Measurements from ENCODE around the gene PTPRM.

Gene PTPRM

DNA sequence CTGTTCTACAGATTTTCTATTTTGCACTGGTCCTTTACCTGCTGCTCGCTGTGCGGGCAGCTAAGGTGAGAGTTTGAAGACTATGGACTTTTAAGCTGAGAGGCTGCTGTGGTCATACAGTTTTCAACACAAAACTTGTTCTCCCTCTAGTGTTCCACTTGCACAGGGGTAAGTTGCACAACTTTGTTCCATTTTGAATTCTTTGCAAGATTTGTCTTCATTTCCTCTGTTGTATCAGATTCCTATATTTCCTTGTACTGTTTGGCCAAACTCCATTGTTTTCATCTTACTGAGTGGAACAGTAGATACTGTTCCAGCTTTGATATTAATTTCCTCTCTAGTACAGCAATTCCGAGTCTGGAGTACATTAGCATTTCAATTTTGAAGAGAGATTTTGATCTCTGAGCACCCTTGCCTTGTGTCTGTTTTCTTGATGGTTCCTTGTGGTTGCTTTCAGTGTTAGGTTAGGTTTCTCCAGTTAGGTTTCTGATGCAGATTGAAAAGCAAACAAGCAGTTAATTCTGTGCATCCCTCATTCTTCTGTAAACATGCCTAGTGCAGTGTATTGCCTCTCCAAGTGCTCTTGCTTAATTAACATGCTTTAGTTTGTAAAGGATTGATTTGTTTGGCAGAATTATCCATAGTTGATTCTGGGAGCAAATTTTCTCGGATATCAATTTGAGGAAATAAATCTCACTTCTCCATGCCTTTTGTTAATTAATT, 188.8 kb downstream of the PTPRM start:
- DNase-seq (ENCODE audit: low spot score) = no peak

DNA sequence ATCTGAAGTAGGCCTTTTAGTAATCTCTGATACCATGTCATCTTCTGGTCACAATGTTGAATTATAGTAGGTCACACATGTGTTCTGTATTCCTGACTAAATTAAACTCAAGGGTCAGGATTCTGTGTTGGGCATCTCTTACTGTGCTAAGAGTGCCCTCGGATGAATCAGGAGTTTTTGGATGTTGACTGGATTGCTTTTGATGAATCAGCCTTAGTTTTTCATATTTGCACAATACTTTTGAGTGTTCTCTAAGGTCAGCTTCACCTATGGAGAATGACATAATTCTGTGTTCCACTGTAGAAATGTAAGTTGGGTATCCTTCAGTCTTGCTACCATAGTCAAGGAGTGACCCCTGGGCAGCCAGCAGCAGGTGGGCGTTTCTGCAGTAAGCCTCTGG, 190.1 kb downstream of the PTPRM start:
- no peak for DNase-seq (ENCODE audit: low spot score)

DNA sequence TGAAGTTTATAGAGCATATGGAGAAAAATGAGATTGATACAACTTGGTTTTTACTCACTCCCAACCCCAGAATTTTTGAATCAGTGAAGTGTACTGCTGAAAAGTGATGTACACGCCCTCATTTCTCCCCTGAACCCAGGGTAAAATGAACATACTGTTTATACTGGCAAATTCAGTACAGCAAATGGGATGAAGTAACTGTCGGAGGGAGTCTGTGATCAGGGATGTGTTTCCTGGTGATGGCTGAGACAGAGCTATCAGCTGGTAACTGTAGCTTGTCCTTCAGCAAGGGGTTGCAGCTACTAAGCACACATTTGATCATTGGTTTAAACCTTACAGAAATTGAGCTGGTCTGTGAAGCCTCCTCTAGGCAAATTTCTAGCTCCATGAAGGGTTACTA, 191.6 kb downstream of the PTPRM start:
- DNase-seq (ENCODE audit: low spot score) = no peak

DNA sequence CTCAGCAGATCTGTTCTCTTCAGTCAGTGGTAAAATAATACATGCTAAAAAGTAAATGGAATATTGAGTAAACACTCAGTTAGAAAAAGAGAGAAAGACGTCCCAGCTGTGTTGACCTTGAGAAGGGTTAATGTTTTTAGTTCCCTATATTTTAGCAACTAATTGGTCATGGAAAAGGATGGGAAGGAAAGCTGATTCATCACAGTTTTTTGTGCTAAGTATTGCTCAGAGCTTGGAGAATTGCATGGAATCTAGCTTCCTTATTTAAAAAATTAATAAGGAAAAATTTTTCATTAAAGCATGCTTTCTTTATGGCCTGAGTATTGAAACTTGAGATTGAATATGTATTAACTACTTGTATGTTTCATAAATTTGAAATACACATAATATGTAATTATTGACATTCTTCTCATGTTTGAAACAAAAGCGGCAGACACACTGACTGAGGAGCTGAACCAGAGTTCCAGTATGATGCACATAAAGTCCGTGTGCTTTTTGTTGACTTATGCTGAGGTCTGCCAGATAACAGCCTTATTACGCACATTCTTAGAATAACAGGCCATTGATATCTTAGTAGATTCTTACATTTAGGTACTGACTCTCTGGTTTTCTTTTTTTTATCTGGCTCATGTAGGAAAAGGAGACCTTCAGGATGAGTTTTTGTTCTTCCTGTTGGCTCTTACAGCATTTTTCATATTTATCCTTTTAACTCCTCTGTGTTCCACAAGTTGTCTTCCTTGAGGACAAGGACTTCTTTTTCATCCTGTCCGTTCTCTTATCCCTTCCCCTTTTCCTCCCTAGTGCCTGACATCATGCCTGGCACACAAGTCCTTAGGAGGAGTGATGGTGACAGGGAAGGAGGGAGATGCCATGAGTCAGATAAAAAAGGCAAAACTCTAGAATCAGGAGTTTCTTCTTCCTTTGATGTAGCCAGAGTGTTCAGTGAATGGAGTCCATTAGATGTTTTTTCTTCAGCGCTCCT, 194.1 kb downstream of the PTPRM start:
- no peak for DNase-seq (ENCODE audit: low spot score)

GRCh38 chr18:7764405-7764804, 197.3 kb downstream of the PTPRM start:
- no peak for DNase-seq (ENCODE audit: low spot score)

DNA sequence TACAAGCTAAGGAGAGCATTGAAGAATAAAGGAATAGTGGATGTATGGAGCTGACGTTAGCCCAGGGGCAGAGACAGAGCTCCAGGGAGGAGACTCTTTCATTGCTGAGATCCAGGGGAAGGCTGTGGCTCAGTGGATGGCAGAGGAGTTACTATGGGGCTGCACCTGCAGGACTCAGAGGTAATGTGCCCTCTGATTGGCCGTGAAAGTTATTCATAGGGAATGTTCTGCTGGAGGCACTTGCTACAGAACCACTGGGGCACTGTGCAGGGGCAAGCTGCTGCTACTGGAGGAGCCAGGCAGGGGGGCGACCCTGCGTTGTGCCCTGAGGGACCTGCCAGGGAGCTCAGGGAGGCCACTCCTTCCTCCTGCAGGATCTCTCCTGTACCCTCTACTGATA, 199.2 kb downstream of the PTPRM start:
- no peak for DNase-seq (ENCODE audit: low spot score)

DNA sequence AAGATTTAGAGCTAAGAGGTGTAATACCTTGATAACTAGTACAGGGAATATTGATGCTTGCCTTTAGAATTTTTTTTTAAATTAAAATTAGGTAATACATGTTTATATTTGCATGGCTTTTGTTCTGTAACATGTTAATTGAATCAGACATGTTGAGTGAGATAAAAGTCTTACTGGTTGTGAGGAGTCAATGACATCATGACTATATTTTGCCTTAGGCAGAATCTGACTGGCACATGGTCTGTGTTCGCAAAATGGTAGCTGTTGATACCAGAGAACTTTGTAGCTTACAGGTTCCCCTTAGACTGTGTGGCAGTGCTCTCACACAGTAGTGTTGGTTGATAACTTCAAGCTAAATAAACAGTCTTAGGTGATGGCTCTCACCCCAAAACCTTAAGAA, 199.7 kb downstream of the PTPRM start:
- DNase-seq (ENCODE audit: low spot score) = no peak

DNA sequence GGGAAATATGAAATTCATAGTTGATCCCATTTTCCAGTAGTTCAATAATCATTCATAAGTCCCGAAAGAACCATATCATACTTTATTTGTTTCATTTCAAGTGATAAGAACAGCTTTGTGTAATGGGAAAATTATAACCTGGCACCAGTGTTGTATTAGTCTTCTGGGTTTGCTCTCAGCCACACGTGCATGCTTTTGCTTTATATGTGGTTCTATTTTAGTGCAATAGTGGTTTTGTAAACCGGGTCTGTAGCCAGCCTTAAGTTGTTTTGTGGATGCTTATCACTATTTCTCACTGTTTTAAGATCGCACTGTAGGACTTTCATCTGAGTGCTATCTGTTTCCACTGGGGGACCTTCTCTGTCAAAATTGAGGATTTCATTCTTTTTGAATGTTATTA, 203.8 kb downstream of the PTPRM start:
- no peak for DNase-seq (ENCODE audit: low spot score)

DNA sequence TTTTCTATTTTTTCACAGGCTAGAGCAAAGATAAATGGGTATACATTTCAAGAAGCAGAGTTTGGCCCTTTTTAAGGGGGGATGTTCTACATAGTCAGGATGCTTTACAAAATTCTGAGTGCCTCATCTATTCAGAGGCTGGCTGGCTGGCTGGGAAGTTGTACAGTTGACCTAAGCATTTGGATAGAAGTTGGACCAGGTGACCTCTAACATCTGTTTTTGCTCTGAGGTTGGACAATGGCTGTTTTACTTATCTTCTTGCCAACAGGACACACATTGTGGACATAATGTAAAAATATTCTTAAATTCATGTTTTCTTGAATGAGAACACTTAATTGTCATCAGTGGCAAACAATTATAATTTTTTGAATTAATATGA, 205.4 kb downstream of the PTPRM start:
- no peak for DNase-seq (ENCODE audit: low spot score)

DNA sequence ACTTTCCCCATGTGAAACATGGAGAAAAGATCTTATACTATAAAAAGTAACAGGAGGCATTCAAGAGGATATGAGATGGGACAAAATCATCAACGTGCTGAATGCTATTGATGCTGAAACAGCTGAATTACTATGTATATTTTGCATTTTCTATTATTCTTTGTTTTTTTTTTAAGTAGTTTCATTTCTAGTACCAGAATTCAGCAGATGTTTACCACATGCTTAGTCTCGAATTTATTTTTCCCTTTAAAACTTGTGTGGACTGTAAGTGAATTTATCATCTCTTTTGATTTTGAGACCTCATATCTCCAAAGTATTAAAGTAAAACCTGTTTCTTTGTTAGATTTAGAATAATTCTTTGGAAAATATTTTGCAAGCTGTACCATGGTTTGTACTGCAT, 205.8 kb downstream of the PTPRM start:
- no peak for DNase-seq (ENCODE audit: low spot score)

DNA sequence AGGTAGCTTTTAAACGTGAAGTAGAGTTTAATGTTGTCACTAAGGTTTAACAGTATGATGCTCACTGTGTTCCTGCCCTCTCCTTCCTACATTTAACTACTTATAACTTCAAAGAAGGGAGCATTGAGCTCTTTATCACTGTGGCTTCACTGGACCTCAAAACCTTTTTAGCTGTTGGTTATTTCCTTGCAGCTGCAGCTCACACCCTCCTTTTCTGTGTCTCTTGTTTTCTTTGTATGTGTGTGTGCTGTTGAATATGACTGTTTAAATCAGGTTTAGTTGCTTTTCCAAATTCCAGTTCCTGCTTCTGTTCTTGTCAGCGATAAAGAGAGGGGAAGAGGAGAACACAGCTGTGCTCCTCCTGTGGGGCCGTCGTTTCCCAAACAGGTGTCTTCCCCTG, 208.0 kb downstream of the PTPRM start:
- no peak for DNase-seq (ENCODE audit: low spot score)

DNA sequence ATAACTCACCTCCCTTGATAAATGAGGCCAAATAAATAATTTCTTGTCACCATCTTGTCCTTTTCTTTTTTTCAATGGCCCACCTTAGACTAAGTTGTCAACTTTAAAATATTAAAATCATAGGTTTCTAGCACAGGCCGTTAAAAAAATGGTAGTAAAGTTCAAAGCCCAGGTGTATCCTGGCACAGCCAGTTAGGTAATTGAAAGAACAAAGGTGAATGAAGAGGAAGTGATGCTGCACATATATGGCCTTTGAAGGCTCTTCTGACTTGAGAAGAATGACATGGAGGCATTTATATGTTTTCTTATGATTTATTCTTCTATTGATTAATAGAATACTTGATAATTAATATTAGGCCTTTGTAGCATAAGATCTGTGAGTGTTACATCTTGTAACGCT, 208.7 kb downstream of the PTPRM start:
- no peak for DNase-seq (ENCODE audit: low spot score)

GRCh38 chr18:7778181-7778580, 211.1 kb downstream of the PTPRM start:
- no peak for DNase-seq (ENCODE audit: low spot score)

DNA sequence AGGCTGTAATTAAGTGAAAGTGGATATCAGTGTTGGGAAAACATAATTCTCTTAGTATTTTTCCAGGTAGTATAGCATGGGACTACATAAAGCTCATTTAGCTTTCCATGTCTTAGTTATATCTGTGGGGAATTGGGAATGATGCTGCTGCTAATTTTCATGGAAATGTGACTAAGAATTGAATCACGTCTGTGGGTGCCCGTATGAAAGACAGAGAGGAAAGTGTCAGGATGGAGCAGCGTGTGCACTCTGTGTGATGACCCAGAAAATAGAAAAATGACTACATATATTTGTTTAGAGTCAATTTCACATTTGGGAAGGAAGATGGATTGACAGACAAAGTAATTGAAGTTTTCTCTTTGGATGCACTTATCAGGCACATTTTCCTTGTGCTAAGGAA, 212.1 kb downstream of the PTPRM start:
- no peak for DNase-seq (ENCODE audit: low spot score)

GRCh38 chr18:7784171-7784570, 217.1 kb downstream of the PTPRM start:
- no peak for DNase-seq (ENCODE audit: low spot score)

DNA sequence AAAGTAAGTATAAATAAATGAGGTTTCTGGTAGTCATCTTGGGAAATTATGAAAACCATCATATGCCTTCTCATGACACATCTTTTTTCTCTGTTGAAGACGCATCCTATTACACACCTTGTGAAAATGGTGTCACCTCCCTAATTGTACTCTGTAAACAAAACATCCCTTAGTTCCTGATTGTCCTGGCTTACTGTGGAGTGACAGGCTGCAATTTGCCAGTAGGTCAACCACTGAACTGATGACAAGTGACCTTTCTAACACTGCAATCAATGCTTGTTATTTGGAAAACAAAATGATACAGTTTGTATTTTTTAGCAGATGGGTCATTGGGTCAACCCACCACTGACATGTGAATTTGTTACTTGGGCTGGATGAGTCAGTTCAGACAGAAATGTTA, 219.5 kb downstream of the PTPRM start:
- DNase-seq (ENCODE audit: low spot score) = no peak

GRCh38 chr18:7787339-7787738, 220.2 kb downstream of the PTPRM start:
- no peak for DNase-seq (ENCODE audit: low spot score)

- DNase-seq (ENCODE audit: low spot score) = peak; percentile 47
These were observed 222.9 kb downstream of the PTPRM start for GRCh38 chr18:7789856-7790552.

GRCh38 chr18:7793100-7793499, 226.0 kb downstream of the PTPRM start:
- DNase-seq (ENCODE audit: low spot score) = no peak

- no peak for DNase-seq (ENCODE audit: low spot score)
These were observed 236.9 kb downstream of the PTPRM start for GRCh38 chr18:7803956-7804469.

DNA sequence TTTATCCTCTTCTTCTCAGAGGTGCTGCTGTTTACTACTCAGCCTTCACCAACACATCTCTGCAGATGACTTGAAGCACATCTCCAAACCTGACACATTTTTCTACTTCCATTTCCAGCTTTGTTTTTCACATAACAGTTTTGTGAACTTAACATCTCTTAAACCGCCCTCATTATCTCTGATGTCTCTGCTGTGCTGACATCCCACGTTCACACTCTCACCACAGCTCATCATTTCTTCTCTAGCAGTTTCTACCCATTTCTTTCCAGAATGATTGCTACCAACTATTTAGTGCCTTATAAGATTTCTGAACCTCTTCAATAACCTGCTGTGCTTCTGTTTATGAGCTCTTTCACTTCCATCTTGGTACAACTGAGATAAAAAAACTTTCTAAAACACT, 238.0 kb downstream of the PTPRM start:
- no peak for DNase-seq (ENCODE audit: low spot score)

- DNase-seq (ENCODE audit: low spot score) = no peak
These were observed 238.8 kb downstream of the PTPRM start for GRCh38 chr18:7805880-7806279.
